Central memory CD8-positive, alpha-beta T cell (primary cell): ENCODE measurements around the gene MAGI1.

Experiments used
- ATAC-seq: fragments of 150-1000 bp; cut with Tn5 transposase; replicated peaks from 2 replicates; pipeline ENCODE4 v1.10.0; 2022; ENCODE audit warnings: mild to moderate bottlenecking, moderate FRiP score, moderate number of reproducible peaks; ENCODE audit not compliant: poor library complexity, severe bottlenecking; ENCODE audit errors: extremely low read depth
- DNase-seq, 2 donors: peaks; one replicate each; pipeline ENCODE4 v3.0.0; 2021; ENCODE audit warnings: low spot score in 2 of 2
- H3K27ac Mint-ChIP-seq: one replicate; pipeline ENCODE4 v1.8.0; 2022; ENCODE audit warnings: low read depth, mild to moderate bottlenecking, moderate library complexity, mixed read lengths
- H3K27me3 Mint-ChIP-seq: one replicate; pipeline ENCODE4 v1.8.0; 2022; ENCODE audit warnings: mixed read lengths
- H3K36me3 Mint-ChIP-seq: one replicate; pipeline ENCODE4 v1.8.0; 2022; ENCODE audit warnings: mild to moderate bottlenecking, moderate library complexity, mixed read lengths; ENCODE audit not compliant: insufficient read depth
- H3K4me1 Mint-ChIP-seq: one replicate; pipeline ENCODE4 v1.8.0; 2022; ENCODE audit warnings: mixed read lengths
- H3K4me3 Mint-ChIP-seq: one replicate; pipeline ENCODE4 v1.8.0; 2022; ENCODE audit warnings: mild to moderate bottlenecking, moderate library complexity, mixed read lengths
- H3K9me3 Mint-ChIP-seq: one replicate; pipeline ENCODE4 v1.8.0; 2022; ENCODE audit warnings: mixed read lengths

MAGI1 gene

DNA sequence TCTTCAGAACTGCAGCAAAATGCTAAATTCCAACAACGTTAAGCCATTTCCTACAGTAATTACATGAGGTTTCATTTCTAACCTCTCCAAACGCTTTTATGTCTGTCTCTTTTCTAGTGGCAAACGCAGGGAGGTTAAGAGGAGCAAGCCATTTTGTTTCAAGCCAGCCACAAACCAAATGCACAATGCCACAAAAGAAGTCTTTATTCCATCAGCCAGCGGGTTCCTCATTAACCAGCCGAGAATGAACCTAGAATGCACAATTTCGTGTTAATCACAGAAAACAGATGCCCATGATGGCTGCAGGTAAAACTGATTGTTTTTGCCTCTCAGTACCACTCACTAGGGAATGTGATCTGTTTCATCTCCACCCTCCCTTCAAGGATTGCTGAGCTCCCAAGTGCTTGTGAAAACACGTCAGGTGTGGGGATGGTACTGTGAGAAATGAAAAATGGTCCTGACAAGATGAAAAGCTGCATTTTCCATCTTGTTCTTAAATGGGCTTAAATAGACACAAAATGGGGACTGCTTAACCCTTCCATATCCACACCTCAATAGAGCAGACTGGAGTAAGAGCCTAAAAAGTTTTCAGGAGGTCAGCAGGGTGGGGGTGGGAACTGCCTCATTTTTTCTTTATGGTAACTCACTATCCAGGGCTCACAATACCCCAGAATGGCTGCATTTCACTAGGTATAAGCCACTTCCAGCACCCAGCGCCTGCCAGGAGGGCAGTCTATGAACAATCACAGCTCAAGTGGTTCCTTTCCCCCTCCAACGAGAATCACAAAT is 277.1 kb downstream of the MAGI1 start:
- peaks cover 3% of the 10 kb centered on the region for H3K27me3 Mint-ChIP-seq
- H3K9me3 Mint-ChIP-seq: no peaks in the 10 kb centered on the region
- no peak for DNase-seq
- no peak overlapping the region for H3K4me3 Mint-ChIP-seq
- no peak overlapping the region for H3K27ac Mint-ChIP-seq
- no peaks in the 10 kb centered on the region for H3K36me3 Mint-ChIP-seq
- no peak for ATAC-seq
- H3K4me1 Mint-ChIP-seq: no peaks in the 10 kb centered on the region

DNA sequence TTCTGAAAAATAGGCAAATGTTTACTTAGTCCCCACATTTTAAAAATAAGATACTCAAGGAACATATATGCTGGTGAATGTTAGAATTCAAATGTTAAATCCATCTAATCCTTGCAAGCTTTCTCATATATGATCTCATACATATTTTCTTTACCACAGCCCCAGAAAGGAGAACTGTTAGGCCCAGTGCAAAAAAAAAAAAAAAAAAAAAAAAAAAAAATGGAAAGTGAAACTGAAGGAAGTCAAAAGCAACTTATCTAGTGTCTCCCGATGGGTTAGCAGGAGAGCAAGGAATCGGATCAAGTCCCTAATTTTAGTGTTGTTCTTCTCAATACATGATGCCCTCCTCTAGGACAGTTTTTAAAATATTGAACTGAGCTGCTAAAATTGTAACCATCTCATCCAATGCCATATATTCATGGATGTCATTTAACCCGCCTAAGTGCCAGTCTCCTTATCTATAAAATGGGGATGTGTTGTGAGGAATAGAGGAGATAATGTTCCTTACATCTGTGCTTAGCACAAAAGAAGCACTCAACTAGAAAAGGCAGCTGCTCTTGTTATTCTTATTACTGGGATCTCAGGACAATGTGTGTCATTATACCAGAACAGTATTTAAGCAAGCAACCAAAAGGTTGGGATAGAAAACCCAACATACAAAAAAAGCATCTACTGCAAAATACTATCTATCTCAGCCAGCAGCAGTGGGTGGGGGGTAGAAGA is 279.7 kb downstream of the MAGI1 start:
- Mint-ChIP-seq H3K4me3 (no peak overlapping the region), H3K9me3 (no peaks in the 10 kb centered on the region), H3K27ac (no peak overlapping the region), H3K36me3 (no peaks in the 10 kb centered on the region), H3K27me3 (peaks cover 8% of the 10 kb centered on the region), H3K4me1 (no peaks in the 10 kb centered on the region)
- DNase-seq (no peak), ATAC-seq (no peak)

DNA sequence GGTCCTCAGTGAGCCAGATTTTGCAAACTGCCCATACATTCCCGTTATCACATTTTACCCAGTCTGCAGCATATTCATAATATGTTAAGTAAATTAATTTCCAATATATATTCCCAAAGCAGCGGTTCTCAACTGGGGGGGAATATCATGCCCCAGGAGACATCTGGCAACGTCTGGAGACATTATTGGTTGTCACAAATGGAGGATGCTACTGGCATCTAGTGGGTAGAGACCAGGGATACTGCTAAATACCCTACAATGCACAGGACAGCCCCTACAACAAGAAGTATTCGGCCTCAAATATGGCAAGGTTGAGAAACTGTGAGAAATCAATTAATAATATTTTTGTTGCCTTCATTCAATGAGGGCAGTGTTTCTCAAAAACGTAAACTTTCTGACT is 280.3 kb downstream of the MAGI1 start:
- no peaks in the 10 kb centered on the region for H3K4me1 Mint-ChIP-seq
- H3K9me3 Mint-ChIP-seq: no peaks in the 10 kb centered on the region
- no peaks in the 10 kb centered on the region for H3K36me3 Mint-ChIP-seq
- H3K27ac Mint-ChIP-seq: no peak overlapping the region
- no peak for DNase-seq
- no peak overlapping the region for H3K4me3 Mint-ChIP-seq
- ATAC-seq: no peak
- H3K27me3 Mint-ChIP-seq: peaks cover 8% of the 10 kb centered on the region

DNA sequence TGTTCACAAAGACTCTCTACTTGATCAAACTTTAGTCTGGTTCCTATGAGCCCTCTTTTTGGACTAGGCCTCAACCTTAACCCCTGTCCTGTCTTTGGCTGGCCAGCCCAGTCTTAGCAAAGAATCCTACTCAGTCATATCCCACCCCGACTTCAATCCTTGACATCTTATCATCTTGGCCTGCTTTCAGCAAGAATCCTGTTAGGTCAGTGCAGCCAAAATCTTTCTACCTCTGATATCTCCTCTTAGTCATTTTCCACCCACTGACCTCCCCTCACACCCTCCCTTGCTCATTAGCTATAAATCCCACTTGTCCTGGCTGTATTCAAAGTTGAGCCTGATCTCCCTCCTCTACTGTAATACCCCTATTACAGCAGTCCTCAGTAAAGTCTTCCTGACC is 286.1 kb downstream of the MAGI1 start:
- Mint-ChIP-seq H3K4me3 (no peak overlapping the region), H3K27me3 (peaks cover 8% of the 10 kb centered on the region), H3K9me3 (no peaks in the 10 kb centered on the region), H3K4me1 (no peaks in the 10 kb centered on the region), H3K36me3 (no peaks in the 10 kb centered on the region), H3K27ac (no peak overlapping the region)
- DNase-seq: no peak
- no peak for ATAC-seq

DNA sequence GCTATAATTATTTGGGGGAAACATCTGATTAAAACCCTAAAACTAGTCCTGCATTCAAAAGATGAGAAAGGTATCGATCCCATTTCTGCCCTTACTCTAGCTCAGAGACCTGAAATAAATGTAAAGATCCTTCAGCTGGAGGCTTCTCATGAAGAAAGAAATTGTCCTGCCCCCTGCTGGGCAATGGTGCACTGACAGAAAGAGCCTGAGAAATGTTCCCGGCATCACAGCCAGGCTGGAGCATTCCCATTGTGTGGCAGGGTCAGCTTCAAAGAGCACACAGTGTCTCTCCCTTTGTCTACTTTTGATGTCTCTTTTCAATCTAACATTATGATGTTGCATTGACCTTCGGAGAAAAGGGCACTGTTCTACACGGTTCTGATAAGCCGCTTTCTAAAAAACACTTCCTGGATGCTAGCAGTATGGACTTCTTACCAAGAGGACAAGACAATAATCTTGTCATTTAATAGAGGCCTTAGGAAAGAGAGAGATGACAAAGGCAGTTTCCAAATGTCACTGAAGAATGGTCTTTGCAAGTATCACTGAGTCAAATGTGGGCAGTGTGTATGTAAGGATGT is 287.5 kb downstream of the MAGI1 start:
- Mint-ChIP-seq H3K4me1 (no peaks in the 10 kb centered on the region), H3K27me3 (peaks cover 1% of the 10 kb centered on the region), H3K36me3 (no peaks in the 10 kb centered on the region), H3K9me3 (no peaks in the 10 kb centered on the region), H3K27ac (no peak overlapping the region), H3K4me3 (no peak overlapping the region)
- ATAC-seq (no peak), DNase-seq (no peak)

DNA sequence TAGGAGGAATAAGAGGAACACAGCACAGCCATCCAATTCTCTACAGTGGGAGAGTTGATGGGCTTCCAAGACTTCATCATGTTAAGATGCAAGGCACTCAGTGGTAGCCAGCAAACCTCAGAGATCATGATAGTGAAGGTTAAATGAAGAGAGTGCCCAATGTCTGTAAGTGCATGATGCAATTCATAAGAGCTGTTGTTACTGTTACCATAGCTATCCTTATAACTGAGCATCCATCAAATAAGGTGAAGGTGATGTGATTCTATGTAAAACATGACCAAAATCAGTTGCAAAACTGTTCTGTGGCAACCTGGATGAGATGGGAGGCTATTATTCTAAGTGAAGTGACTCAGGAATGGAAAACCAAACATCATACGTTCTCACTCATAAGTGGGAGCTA is 289.7 kb downstream of the MAGI1 start:
- no peaks in the 10 kb centered on the region for H3K4me1 Mint-ChIP-seq
- ATAC-seq (no peak), DNase-seq (no peak)
- no peak overlapping the region for H3K4me3 Mint-ChIP-seq
- H3K27ac Mint-ChIP-seq: no peak overlapping the region
- no peaks in the 10 kb centered on the region for H3K27me3 Mint-ChIP-seq
- no peaks in the 10 kb centered on the region for H3K9me3 Mint-ChIP-seq
- no peaks in the 10 kb centered on the region for H3K36me3 Mint-ChIP-seq

DNA sequence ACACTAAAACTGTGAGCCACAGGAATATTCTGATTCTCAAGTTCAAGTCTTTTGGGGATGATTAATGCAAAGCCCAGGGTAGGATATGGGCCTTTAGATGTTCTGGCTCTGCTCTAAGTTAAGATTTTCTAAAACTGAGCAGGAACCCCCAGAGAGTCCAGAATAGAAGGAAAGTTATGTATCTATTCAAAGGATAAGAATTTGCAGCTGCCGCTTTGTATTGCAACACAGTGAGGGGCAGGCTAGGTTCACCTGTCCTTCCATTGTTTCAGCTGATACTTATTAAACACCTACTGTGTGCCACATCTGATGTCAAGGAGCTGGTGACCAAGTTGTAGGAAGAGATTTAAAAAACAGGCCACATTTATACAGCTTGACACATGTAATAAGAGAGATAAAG is 290.4 kb downstream of the MAGI1 start:
- DNase-seq: no peak
- ATAC-seq: no peak
- Mint-ChIP-seq H3K4me3 (no peak overlapping the region), H3K36me3 (no peaks in the 10 kb centered on the region), H3K9me3 (no peaks in the 10 kb centered on the region), H3K27me3 (no peaks in the 10 kb centered on the region), H3K27ac (no peak overlapping the region), H3K4me1 (no peaks in the 10 kb centered on the region)

DNA sequence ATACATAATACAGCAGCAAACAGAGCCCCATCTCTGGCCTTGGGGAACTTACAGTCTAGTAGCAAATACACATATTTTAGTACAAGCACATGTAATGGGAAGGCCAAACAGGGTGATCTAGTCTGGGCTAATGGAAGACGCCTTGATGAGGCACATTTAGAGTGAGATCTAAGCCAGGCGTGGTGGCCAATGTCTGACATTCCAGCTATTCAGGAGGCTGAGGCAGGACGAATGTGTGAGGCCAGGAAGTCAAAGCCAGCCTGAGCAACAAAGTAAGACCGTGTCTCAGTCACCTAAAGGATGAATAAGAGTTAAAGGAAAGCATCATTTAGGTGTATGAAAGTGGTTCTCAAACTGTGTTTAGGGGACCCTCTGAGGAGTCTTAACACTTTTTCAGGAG is 291.9 kb downstream of the MAGI1 start:
- Mint-ChIP-seq H3K4me1 (no peaks in the 10 kb centered on the region), H3K27ac (no peak overlapping the region), H3K4me3 (no peak overlapping the region), H3K9me3 (no peaks in the 10 kb centered on the region), H3K36me3 (no peaks in the 10 kb centered on the region), H3K27me3 (no peaks in the 10 kb centered on the region)
- ATAC-seq: no peak
- DNase-seq: no peak

DNA sequence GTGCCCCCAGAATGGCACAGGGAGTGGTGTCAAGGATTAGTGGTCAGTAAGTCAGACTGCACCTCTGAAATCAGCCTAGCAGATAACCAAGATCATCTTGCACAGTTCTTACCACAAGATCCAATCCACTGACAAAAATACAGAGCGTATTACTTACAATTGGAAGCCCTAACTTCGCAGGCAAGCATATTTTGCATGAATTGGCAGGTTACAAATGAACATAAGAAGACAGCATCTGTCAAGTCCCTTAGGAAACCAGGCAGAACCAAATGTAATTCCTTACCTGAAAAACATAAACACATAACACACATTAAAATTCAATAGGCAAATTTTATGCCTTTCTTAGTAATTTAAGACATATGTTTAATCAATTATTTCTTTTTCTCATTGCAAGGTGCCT is 293.4 kb downstream of the MAGI1 start:
- Mint-ChIP-seq H3K27me3 (no peaks in the 10 kb centered on the region), H3K27ac (no peak overlapping the region), H3K4me1 (no peaks in the 10 kb centered on the region), H3K36me3 (no peaks in the 10 kb centered on the region), H3K4me3 (no peak overlapping the region), H3K9me3 (no peaks in the 10 kb centered on the region)
- ATAC-seq (no peak), DNase-seq (no peak)

DNA sequence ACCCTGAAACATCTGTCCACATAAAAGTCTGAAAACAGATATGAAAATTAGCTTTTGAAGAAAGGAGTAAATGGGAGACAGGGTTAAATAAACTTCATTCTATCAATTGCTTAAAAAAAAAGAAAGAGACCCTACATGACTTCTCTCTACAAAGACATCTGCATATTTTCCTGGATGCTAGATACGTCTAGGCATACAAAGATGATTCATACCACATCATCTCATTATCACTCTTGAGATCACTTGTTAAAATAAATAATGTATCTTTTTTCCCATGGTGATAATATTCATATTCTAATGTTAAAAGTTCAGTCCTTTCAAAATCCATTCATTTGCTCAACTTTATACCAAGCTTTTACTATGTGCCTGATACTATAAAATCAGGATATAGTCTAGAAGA is 295.8 kb downstream of the MAGI1 start:
- Mint-ChIP-seq H3K9me3 (no peaks in the 10 kb centered on the region), H3K36me3 (no peaks in the 10 kb centered on the region), H3K27ac (no peak overlapping the region), H3K27me3 (no peaks in the 10 kb centered on the region), H3K4me1 (no peaks in the 10 kb centered on the region), H3K4me3 (no peak overlapping the region)
- no peak for ATAC-seq
- DNase-seq: no peak

DNA sequence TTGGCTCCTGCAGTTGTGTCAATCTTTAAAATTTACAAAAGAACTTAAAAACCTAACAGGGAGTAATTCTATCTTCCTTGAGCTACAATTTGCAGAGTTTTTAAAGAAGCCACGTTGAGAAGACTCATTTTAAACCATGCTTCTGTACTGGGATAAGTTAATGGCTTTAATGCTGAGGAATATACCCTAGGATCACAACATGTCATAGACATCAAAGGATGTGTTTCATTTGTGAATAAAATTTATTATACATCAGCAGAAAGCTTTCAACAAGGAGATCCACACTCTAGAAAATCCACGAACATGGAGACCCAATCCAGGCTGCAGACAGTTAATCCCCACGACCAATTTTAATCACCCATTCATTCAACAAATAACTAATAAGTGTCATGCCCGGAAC is 297.2 kb downstream of the MAGI1 start:
- H3K27me3 Mint-ChIP-seq: no peaks in the 10 kb centered on the region
- no peaks in the 10 kb centered on the region for H3K36me3 Mint-ChIP-seq
- no peak overlapping the region for H3K27ac Mint-ChIP-seq
- H3K4me1 Mint-ChIP-seq: no peaks in the 10 kb centered on the region
- no peak overlapping the region for H3K4me3 Mint-ChIP-seq
- ATAC-seq (no peak), DNase-seq (no peak)
- H3K9me3 Mint-ChIP-seq: no peaks in the 10 kb centered on the region

DNA sequence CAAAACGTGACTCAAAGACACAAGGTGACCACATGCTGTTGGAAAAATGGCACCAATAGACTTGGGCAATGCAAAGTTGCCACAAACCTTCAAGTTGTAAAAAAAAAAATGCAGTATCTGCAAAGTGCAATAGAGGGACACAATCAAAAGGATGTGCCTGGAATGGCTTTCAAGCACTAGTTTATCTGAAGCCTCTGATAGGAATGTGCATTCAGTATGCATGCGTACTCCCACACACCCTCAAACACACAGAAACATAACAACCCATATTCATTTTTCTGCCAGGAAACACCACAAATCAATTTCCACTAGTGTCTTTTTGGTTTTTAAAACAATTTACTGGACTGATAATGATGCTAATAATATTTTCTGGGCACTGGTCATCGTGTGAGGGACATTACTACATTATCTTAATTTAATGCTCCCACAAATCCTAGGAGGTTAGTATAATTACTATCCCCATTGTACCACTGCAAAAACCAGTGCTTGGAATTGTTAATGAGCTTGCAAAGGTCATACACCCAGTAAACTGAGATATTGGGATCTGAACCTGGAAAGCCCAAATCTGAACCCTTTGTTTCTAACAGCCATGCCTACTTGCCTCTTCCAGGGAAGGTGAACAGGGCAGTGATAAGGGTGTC is 298.7 kb downstream of the MAGI1 start:
- Mint-ChIP-seq H3K27me3 (no peaks in the 10 kb centered on the region), H3K4me1 (no peaks in the 10 kb centered on the region), H3K36me3 (no peaks in the 10 kb centered on the region), H3K27ac (no peak overlapping the region), H3K9me3 (no peaks in the 10 kb centered on the region), H3K4me3 (no peak overlapping the region)
- ATAC-seq (no peak), DNase-seq (no peak)

DNA sequence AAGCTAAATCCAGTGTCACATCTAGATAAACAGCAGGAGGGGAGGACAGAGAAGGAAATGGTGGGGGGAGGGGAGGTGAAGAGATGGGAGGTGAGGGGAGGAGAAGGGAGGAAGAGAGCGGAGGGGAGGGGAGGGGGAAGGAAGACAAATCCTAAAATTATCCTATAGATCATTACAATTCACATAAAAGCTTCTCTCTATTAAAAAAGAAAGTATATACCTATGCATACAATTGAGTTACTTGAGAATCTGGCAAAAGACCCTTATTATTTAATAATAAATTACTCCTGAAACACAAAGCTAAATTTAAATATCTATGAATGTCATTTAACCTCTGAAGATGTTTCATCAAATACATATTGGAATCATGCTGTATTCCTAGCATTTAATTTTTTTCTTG is 303.9 kb downstream of the MAGI1 start:
- ATAC-seq: no peak
- Mint-ChIP-seq H3K4me3 (no peak overlapping the region), H3K27me3 (peaks cover 9% of the 10 kb centered on the region), H3K27ac (no peak overlapping the region), H3K9me3 (no peaks in the 10 kb centered on the region), H3K4me1 (no peaks in the 10 kb centered on the region), H3K36me3 (peaks cover 3% of the 10 kb centered on the region)
- no peak for DNase-seq
